DOHH2 (cell line): ENCODE measurements around the gene TAF3.

ENCODE experiments used
- EZH2phosphoT487 ChIP-seq: fragments of 200-600 bp; sonication (generic); IDR thresholded peaks from 2 replicates; pipeline ENCODE4 v1.6.1; 2017; ENCODE audit warnings: borderline replicate concordance, mild to moderate bottlenecking, antibody characterized with exemption, low read length, moderate library complexity, mixed read lengths
- TF ChIP-seq, protein P1 (sequence below): fragments of 200-600 bp; sonication (generic); IDR thresholded peaks from one replicate; pipeline ENCODE4 v1.5.1; 2014; ENCODE audit warnings: antibody characterized with exemption, mild to moderate bottlenecking, low read depth, low read length; ENCODE audit not compliant: poor library complexity, severe bottlenecking

DNA sequence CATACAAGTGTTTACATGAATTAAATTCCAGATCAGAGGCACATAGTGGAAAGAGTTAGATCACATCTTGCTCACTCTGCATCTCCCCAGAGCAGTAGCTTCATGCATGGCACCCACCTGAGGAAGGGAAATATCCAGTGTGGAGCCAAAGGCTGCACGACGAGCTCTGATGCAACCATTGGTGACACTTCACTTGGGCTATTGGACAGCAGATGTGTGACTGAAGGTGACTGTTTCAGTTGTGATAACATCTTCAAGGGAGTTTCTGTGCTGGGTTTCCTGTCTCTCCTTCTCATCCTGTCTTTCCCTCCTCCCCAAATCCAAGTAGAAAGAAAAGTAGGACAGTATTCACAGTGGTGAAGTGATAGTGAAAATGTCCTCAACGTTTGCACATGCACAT is 115.0 kb downstream of the TAF3 start:
- TF ChIP-seq, protein P1, sequence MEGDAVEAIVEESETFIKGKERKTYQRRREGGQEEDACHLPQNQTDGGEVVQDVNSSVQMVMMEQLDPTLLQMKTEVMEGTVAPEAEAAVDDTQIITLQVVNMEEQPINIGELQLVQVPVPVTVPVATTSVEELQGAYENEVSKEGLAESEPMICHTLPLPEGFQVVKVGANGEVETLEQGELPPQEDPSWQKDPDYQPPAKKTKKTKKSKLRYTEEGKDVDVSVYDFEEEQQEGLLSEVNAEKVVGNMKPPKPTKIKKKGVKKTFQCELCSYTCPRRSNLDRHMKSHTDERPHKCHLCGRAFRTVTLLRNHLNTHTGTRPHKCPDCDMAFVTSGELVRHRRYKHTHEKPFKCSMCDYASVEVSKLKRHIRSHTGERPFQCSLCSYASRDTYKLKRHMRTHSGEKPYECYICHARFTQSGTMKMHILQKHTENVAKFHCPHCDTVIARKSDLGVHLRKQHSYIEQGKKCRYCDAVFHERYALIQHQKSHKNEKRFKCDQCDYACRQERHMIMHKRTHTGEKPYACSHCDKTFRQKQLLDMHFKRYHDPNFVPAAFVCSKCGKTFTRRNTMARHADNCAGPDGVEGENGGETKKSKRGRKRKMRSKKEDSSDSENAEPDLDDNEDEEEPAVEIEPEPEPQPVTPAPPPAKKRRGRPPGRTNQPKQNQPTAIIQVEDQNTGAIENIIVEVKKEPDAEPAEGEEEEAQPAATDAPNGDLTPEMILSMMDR: no peak
- no peak for TF ChIP-seq EZH2phosphoT487
